ENCODE measurements around the gene KCNJ2. TPM values are rescaled to one million over a fixed set of nuclear protein-coding genes. Genes with fewer than 3 reads are reported as not detected.

The KCNJ2 gene
- total RNA-seq, 1 experiment from 2014 or later: not detected

- TF ChIP-seq ZBTB33 (IDR thresholded peaks at IDR 0.05; ENCODE audit: extremely low read depth, insufficient replicate concordance, low read length) (no peak), SP1 (IDR thresholded peaks at IDR 0.05; ENCODE audit: low read depth) (no peak), ATF3 (IDR thresholded peaks at IDR 0.05) (no peak)
Observed at GRCh38 chr17:70134042-70134441, 35.3 kb upstream of the KCNJ2 start (continued).

GRCh38 chr17:70134777-70135176 is 34.6 kb upstream of the KCNJ2 start:
- H3K9ac ChIP-seq (ENCODE audit: low read length): no peak overlapping the region
- no peak for ATAC-seq
- DNase-seq (ENCODE audit: low read depth, low spot score): no peak
- intact Hi-C loops (cut with micrococcal nuclease): no loop called here
- ChIA-PET RAD21 (ENCODE audit: low non-redundant PET in 1 of 2, low total read pairs in 2 of 2, uncharacterized antibody in 2 of 2, unreplicated experiment in 2 of 2) (no interaction called here), POLR2A (no interaction called here), CTCF (interaction anchor here (1.0 kb wide), 1 partner anchor 9 kb away, joined by 4 read pairs; no protein-coding TSS in a partner anchor)
- no peak overlapping the region for H3K4me3 ChIP-seq (replicated peaks in 1 of 2; ENCODE audit: low read depth in 1 of 2, low read length in 2 of 2)
- H2AFZ ChIP-seq (ENCODE audit: low read depth, low read length, poor library complexity, severe bottlenecking): no peak overlapping the region
- no peaks in the 10 kb centered on the region for H3K79me2 ChIP-seq (ENCODE audit: insufficient read depth, low read length)
- H3K27me3 ChIP-seq (ENCODE audit: insufficient read depth, low read length): no peaks in the 10 kb centered on the region
- no peaks in the 10 kb centered on the region for H3K36me3 ChIP-seq (ENCODE audit: control insufficient read depth in 1 of 2, insufficient read depth in 2 of 2, low read length in 2 of 2)
- BruUV-seq (replicated peaks): no TSS peak
- no peaks in the 10 kb centered on the region for H4K20me1 ChIP-seq (ENCODE audit: insufficient read depth)
- no peaks in the 10 kb centered on the region for H3K9me2 ChIP-seq (ENCODE audit: insufficient read depth)
- no peak overlapping the region for H3K4me2 ChIP-seq (ENCODE audit: low read length)
- no peak overlapping the region for H3K27ac ChIP-seq (ENCODE audit: low read depth, low read length)
- H3K9me3 ChIP-seq (ENCODE audit: control insufficient read depth in 1 of 2, insufficient read depth in 1 of 2, low read depth in 1 of 2, low read length in 2 of 2): peaks cover 13 to 23% of the 10 kb centered on the region in 2 experiments; a peak in 2 of 4 replicates
- no peaks in the 10 kb centered on the region for H3K4me1 ChIP-seq (ENCODE audit: control insufficient read depth in 1 of 2, insufficient read depth in 2 of 2, low read length in 2 of 2)
- TF ChIP-seq ZNF274 (IDR thresholded peaks at IDR 0.05; ENCODE audit: low read depth, low read length): no peak
- TF ChIP-seq ATF3 (IDR thresholded peaks at IDR 0.05): no peak
- no peak for TF ChIP-seq CBX3 (IDR thresholded peaks at IDR 0.05; ENCODE audit: low read depth)
- TF ChIP-seq TCF7L2 (IDR thresholded peaks at IDR 0.05; ENCODE audit: borderline replicate concordance, extremely low read depth, insufficient read depth, insufficient read length): no peak
- TF ChIP-seq SP1 (IDR thresholded peaks at IDR 0.05; ENCODE audit: low read depth): no peak
- no peak for TF ChIP-seq POLR2A (IDR thresholded peaks at IDR 0.05; ENCODE audit: borderline replicate concordance, extremely low read depth, insufficient read depth, insufficient read length)
- TF ChIP-seq SIN3A (IDR thresholded peaks at IDR 0.05; ENCODE audit: low read depth): no peak
- no peak for TF ChIP-seq FOSL1 (IDR thresholded peaks at IDR 0.05; ENCODE audit: low read depth)
- no peak for TF ChIP-seq EZH2 (IDR thresholded peaks at IDR 0.05)
- no peak for TF ChIP-seq YY1 (IDR thresholded peaks at IDR 0.05; ENCODE audit: extremely low read depth, insufficient replicate concordance, low read depth, low read length)
- TF ChIP-seq POLR2AphosphoS5 (IDR thresholded peaks at IDR 0.05; ENCODE audit: low read depth, low read length): no peak
- TF ChIP-seq CTCF (IDR thresholded peaks at IDR 0.05 in 2 of 3, conservative IDR thresholded peaks at IDR 0.05 in 1 of 3; ENCODE audit: borderline replicate concordance in 1 of 3, insufficient read depth in 1 of 3, low read depth in 2 of 3, low read length in 2 of 3): no peak
- no peak for TF ChIP-seq JUND (IDR thresholded peaks at IDR 0.05)
- no peak for TF ChIP-seq ZFX (IDR thresholded peaks at IDR 0.05)
- no peak for TF ChIP-seq ZBTB33 (IDR thresholded peaks at IDR 0.05; ENCODE audit: extremely low read depth, insufficient replicate concordance, low read length)
- TF ChIP-seq RAD21 (IDR thresholded peaks at IDR 0.05; ENCODE audit: low read depth): no peak

Data from HCT116 (cell line).